GF-D8 (cell line): ENCODE results near the gene NAA20.
A peak's percentile ranks its signal among the peaks of the same experiment; 100 is the strongest.
"Not testable (repeated sequence)": the region's sequence is repeated elsewhere in the genome, so short reads cannot be mapped to it uniquely, and the experiment has no call there.

Experiments used
- DNase-seq: peaks from one replicate; lab custom pipeline; 2025; lab: John Stamatoyannopoulos, UW

Gene NAA20

DNA sequence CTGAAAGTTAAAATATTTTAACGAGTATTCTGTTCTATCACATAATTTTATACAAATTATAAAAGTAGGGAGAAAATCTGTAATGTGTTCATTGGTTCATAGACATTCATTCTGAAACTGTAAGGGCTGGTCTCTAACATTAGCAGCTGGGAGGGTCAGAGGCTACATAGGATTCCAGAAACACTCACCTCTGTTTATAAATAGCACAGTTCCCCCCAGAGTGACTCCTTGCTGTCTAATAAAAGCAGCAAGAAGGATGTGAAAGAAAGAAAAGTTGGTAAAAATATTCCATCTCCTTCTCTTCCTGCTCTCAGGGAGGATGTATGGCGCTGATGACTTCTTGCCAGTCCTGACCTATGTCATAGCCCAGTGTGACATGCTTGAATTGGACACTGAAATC, 25.3 kb upstream of the NAA20 start:
- DNase-seq: no peak

DNA sequence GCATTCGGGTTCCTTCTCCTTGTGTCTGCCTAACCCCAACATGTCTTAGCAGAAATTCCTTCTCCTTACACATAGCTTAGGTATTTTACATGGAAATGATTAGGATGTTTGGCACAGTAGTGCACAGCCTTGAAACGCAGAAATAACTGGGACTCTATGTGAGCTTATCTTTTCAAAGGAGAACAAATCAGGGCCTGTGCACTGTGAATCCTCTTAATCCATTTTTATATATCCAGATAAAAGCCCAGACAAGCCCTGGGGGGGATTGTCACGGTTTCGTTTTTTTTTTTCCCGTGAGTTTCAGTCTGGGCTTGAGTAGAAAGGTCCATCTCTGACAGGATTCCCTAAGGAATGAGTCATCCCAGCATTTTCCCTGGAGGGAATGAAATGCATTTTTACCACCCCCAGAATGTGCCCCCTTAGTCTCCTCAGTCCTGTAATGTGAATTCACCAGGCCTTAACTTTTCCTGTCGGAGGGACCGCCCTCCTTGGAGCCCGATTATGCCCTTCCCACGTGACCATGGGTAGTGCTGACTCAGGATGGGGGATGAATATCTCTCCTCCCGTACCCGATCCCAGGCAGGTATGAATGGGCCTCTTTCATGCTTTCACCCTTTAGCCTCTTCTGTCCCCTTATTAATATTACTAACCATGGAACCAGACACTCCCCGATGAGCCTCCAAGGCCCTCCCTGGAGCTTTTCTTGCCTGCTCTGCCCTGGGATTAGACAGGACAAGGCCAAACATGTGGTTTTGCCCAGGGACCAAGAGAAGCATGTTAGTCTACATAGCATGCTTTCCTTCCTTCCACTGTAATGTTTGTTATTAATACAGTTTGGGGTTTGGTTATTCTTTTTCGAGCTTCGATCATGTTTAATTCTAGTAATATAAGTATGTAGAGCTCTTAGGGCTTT, 23.9 kb upstream of the NAA20 start:
- no peak for DNase-seq

DNA sequence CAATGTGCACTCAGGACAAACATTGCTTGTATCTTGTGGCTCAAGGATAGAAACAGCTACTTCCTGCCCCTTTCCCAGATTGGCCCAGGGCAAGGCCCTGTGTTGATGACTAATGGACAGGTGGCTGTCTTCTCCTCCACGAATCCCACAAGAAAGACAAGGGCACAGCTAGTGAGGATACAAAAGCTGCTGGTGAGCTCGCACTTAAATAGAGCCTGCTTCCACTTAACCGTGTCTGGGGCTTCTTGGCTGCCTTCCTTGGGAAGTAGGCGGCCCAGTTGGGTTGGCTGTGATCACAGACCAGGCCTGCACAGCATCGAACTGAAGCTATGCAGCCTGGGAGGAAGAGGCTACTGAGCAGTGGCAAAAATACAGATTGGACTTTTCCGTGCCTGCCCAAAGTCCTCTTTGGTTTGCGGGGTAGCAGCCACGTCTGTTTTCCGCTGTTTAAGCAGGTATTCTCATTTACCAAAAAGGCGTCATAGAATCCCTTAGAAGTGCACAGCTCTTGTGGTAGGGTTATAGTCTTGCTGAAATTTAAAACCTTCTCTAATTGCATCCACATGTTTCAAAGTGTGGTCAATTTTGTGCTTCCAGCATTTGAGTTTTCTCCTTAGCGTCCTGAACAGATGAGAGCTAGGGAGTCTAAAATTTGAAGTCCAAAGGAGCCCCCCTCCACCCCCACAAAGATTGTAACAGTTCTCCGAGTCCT, 23.0 kb upstream of the NAA20 start:
- DNase-seq: no peak

DNA sequence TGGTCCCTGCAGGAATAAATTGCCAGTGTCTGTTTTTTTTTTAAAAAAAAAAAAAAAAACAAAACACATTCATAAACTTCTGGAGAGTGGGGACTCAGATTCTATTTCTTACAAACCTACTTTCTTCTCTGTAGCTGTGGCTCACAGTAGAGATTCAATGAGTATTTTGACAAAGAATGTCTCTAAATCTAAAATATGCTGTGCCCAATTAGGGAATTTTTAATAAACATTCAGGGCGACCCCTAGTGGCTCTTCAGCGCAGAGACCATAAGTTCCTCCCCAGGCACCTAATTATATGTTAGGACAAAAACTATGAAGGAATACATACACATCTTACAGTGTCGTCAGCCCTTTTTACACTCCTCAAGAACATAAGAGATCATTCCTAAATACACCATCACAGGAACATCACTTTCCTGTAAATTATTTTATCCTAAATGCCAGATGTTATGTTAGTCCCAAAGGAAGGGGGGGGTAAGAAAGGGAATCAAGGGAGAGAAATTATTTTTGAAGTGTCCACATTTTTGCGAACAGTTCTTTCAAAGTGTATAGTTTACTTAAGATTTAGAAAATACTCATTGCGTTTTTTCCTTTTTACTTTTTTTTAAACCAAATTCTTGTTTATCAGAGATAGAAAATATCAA, 21.8 kb upstream of the NAA20 start:
- DNase-seq: peak; percentile 15

DNA sequence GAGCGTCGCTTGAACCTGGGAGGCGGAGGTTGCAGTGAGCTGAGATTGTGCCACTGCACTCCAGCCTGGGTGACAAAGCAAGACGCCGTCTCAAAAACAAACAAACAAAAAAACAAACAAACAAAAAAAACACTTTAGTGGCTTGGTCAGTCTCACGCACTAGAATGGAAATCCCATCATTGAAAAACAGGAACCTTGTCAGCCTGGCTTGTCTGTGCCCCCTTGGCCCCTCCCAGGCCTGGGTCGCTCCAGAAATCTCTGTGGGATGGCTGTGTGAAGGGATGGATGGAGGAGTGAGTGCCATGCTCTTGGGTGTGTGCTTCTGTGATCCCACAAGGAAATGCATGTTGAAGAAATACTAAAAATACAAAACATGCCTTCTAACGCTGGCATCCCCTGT, 20.9 kb upstream of the NAA20 start:
- DNase-seq: no peak

DNA sequence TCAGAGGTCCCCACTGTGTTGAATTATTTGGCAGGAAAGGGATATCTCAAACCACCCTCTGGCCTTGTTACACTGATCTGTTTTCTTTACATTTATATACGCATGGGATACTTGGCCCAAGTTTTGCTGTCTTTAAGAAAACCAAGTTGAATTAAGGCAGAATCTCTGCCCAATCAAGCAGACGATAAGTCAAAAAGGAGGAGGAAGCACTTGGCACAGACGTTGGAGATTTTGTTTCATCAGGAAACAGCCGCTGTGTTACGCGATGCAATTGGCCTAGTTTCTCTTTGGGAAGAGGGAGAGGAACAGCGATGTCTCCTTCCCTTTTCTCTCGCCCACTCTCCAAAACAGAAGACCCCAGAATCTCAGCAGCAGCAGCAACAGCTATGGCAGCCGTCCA, 20.2 kb upstream of the NAA20 start:
- DNase-seq: no peak

DNA sequence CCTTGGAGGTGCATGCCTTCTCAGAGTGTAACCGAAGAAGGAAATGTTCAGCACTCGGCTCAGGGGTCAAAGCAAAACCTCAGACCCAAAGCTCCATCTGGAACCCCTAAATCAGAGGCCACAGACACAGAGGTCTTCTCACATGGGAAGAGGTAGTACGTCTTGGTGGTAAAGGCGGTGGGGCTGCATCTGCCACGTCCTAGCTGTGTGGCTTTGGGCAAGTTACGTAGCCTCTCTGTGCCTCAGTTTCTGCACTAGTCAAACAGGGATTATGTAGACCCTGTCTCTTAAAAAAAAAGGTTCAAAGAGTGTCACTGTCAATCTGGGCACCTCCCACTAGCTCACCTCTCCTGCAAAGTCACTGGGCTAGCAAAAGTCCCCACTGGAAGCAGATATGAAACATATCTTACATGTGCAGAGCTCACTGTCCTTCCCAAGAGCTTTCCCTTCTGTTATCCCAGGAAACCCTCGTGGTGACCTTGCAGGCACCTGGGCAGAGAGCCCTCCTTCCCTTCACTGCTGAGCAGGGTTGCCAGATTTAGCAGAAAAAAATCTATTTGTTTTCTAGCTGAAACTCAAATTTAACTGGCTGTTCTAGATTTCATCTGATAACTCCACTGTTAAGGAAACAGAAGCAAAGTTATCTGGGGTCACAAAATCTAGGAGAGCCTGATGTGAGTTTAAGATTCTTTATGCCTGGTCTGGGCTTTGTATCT, 18.0 kb upstream of the NAA20 start:
- DNase-seq: no peak

DNA sequence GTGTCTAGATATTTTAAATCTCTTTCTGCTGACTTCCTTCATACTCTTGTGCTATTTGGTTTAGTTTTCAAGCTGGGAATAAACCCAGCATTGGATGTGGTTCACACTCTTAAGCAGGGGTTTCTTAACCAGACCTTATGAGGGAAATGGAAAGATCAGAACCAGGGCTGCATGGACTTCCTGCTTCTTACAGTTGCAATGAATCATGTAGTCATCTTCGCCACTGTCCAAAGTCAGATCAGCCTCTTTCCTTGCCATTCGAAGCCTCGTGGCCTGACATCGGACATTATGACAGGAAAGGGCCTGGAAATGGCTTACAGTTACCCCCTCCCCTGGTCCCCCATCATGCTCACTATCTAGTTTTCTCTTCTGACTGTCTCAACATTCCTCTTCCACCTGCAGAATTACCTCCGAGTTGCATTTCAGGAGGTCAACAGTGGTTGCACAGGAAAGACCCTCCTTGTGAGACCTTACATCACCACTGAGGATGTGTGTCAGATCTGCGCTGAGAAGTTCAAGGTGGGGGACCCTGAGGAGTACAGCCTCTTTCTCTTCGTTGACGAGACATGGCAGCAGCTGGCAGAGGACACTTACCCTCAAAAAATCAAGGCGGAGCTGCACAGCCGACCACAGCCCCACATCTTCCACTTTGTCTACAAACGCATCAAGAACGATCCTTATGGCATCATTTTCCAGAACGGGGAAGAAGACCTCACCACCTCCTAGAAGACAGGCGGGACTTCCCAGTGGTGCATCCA, 16.8 kb upstream of the NAA20 start:
- DNase-seq: no peak

DNA sequence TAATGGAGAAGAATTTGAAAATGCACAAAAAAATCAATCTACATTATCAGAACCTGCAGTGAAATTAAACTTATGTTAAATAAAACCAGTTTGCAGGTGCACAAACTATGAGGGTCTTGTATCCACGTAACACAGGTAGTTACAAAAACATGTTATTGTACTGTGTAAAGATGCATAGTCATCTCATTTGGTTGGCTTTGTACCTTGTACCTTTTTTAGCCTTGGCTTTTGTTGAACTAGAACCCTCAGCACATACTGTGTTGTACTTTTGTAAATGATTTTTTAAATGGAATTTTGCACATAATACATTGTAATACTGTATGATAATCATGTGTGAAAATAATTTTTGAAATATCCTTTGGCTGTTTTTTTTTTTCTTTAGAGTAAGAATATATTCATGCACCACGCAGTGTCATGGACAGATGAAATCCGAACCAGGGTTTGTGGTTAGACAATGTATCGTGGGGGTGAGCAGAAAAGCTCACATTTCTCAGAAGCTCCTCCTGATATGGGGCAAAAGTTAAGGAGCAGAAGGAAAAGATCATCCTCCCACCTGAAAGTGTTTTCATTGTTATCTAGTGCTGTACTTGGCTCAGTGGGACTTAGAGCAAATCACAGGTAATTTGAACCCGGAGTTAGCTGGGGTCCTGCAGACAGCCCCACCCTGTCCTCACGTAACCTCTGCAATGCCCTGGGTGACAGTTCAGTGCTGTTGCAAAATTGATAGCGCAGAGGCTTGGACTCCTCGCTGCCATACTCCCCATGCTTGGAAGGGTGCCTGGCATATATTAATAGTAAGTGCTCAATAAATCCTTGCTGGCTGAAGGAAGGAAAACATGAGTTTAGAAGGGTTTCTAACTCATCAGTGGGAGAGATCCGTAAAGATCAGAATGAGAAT, 14.8 kb upstream of the NAA20 start:
- peak; percentile 26 for DNase-seq

DNA sequence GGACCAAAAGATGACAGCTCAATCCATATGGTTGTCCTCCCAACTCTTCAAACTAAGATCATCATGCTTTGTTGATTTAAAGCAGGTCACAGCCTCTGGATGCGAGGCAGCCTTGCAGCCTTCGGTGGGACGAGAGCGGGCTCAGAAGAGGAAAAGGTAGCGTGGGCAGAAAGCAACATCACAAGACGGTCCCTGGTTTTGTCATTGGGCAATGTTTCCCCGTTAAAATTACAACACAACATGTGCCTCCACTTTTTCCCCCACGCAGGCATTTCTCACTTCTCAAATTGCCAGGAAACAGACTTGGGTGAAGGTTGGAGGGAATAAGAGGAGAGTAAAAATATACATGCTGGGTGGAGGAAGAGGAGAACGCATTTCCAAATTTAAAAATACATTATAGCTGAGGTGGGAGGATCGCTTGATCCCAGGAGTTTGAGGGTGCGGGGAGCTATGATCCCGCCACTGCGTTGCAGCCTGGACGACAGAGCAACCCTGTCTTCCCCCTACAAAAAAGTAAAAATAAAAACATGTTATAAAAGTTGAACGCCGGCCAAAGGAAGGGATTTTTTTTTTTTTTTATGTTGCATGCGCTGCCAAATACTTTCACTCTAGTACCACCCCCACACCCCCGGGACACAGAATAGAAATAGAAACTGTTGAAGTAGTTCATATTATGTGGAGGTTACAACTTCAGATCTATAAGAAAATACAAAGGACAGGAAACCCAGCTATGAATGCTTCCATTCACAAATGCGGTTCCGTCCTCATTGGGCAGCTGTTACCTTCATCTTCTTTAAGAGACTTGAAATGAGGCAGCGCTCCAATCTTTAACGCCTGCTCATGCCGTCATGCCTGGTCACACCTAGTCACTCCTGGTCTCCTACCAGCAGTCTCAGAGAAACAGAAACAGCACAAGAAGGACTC, 13.9 kb upstream of the NAA20 start:
- DNase-seq: peak; percentile 67

DNA sequence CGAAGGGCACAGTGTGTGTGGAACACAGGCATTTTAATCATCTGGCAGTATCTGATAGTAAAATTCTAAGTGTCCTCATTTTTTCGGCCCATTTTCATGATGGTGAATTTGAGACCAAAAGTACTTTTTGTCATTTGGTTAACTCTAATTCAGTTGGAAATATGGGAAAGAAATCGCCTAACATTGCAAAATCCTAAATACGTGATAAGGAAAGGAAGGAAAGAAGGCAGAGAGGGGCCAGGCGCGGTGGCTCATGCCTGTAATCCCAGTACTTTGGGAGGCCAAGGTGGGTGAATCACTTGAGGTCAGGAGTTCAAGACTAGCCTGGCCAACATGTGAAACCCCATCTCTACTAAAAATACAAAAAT, 13.2 kb upstream of the NAA20 start:
- DNase-seq: not testable (repeated sequence)

DNA sequence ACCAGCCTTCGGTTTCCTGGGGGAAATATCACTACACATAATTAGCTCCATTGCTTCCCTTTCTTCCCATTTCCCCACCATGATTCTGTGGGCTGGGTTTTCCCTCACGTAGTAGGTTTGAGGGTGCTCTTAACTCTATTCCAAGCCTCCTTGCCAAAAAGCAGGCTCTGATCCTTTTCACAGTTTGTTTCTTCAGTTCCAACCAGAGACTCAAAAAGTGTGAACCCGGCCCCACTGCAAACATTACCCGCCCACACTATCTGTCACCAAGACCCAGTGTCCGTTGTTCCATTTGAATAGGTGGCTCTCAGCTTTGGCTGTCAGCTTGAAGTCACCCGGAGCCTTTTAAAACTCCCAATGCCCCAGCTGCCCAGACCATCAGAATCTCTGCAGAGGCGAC, 11.8 kb upstream of the NAA20 start:
- no peak for DNase-seq

DNA sequence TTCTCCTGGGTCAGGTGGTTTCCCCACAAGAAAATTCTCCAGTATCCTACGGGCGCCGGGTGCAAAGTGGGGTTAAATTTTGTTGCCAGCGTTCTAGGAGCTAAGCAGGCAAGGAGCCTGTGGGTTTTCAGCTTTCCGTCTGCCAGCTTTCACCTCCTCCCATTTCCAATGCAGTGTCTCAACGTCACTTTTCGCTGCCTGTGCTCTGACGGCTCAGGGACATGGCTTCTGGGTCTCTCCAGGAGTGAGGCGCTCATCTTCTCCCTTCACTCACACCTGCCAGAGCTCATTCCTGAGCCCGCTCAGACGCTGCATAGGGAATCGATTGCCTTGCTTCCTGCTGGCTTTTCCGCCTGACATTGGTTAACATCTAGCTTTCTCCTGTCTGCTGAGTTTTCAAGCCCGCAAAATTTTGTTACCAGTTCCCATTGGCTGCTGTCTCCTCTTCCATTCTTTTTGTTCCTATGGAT, 7.3 kb upstream of the NAA20 start:
- no peak for DNase-seq

DNA sequence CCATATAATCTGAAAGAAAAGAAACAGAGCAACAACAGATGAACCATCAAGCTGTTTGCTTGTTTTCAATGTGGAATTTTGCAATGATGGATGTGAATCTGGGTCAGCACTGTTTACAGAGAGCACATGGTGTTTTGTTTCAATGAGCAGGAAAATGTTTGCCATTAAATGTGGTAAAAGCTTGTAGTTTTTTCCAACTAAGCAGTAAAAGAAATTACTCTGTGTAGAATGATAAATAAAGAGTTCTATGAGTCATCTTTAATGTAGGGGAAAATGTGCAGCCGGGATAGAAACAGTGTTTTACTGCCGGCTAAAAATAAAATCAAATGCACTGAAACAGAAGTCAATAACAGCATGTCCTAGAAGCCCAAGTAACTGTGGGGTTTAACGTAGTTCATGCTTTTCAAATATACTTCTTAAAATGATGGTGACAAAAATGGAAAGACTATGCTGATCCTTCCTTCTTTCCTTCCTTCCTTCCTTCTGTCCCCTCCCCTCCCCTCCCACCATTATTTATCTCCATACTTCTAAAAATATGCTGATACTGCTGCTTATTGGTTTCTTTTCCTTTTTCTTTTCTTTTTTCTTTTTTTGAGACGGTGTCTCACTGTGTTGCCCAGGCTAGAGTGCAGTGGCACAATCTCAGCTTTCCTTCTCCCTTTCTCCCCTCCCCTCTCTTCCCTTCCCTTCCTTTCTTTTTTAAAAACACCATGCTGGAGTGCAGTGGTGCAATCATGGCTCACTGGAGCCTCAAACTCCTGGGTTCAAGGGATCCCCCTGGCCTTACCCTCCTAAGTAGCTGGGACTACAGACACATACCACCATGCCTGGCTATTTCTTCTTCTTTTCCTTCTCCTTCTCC, 6.3 kb upstream of the NAA20 start:
- no peak for DNase-seq

DNA sequence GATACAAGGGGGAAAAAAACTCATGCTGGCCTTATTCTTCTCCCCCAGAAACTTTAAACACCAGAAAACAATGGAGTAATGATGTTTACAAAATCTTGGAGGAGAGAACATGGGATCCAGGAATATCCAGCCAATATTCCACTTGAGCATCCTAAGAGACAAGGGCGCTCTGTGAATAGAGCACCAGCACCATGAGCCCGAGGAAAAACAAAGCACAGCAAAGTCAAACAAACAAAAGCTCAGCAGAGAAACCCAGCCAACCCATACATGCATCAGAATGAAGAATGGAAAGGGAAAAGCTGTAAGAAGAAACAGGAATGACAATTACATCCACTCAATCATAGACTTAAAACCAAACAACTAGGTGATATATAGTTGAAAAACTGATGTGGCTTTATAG, 4.6 kb upstream of the NAA20 start:
- no peak for DNase-seq

DNA sequence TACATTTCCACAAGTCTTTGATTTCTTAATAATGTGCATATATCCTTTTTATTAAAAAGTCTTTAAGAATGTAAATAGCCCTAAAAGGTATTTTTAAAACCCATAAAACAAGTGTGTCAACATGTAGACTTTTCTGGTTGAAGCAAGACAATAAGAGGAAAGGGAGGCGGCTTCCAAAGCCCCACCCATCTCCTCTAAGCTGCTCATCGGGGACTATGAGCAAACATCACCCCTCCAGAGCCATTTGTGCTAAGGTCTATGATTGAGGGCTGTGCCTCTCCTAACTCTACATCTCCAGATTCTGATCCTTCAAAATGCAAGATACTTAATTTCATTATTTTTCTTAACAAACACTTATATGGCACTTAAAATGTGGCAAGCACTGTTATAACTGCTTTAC, 2.5 kb upstream of the NAA20 start:
- no peak for DNase-seq

DNA sequence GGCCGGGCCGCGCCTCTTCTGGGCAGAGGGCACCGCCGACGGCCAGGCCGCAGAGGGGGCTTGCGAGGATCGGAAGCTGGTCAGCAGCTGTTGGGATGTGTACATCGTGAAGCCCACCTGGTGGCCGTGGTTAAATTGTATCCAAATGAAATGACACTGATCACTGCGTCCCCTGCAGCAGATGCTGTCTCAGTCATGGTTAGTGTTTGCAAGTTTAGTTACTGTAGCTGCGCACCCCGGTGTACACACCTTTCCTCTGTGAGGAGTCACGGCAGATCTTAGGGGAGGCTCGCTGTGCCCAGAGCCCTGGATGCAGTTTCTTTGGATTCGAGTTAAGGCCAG, 653 bp downstream of the NAA20 start:
- DNase-seq: peak; percentile 4

DNA sequence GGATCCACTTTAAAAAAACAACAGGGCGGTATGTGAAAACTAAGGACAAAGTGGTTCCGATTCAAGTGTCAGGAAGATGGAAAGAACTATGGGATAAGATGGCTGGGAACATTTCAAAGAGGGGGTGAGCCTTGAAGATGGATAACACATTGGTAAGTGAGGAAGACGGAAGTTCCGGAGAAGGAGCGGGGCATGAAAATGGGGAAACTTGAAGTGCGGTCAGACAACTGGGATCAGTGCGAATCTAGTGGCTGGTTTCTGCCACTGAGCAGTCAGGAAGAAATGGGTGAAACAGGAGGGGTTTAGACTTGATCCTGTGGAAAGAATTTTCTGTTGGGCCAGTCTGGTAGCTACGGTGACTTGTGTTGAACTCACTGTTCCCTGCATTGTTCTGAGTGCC, 1.2 kb downstream of the NAA20 start:
- no peak for DNase-seq

DNA sequence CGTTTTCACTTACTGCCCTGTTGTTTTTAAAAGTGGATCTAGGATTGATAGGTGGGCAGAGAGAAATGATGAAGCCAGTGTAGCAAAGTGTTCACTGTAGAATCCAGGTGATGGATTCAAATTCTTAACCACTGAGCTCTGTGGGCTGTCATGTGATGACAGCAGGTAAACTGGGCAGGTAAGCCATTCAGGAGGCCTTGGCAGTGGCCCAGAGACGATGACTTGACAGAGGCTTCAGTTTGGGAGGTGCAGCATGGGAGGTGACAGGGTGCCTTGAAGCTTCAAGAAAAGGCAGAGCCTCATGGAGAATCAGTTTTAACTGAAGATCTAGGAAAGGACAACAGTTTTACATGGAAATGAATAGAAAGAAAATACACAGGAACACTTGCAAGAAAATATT, 2.0 kb downstream of the NAA20 start:
- no peak for DNase-seq
